Endothelial cell (in vitro differentiated cells): ENCODE measurements around the gene PLEKHA3. TPM values are rescaled to one million over a fixed set of nuclear protein-coding genes. Genes with fewer than 3 reads are reported as not detected.

ENCODE experiments used
- DNase-seq: peaks from one replicate; pipeline ENCODE4 v3.0.0; 2021; ENCODE audit warnings: low spot score
- H3K27ac Mint-ChIP-seq: one replicate; pipeline ENCODE4 v1.8.0; 2021; ENCODE audit warnings: mixed read lengths, inconsistent platforms; ENCODE audit not compliant: unreplicated experiment
- H3K27me3 Mint-ChIP-seq: one replicate; pipeline ENCODE4 v1.8.0; 2021; ENCODE audit warnings: mild to moderate bottlenecking, moderate library complexity, mixed read lengths, inconsistent platforms; ENCODE audit not compliant: unreplicated experiment
- H3K36me3 Mint-ChIP-seq: one replicate; pipeline ENCODE4 v1.8.0; 2021; ENCODE audit warnings: mild to moderate bottlenecking, low read depth, mixed read lengths, inconsistent platforms; ENCODE audit not compliant: unreplicated experiment
- H3K4me1 Mint-ChIP-seq: one replicate; pipeline ENCODE4 v1.8.0; 2021; ENCODE audit warnings: mild to moderate bottlenecking, mixed read lengths, inconsistent platforms; ENCODE audit not compliant: unreplicated experiment
- H3K4me3 Mint-ChIP-seq: one replicate; pipeline ENCODE4 v1.8.0; 2021; ENCODE audit warnings: mild to moderate bottlenecking, mixed read lengths, inconsistent platforms; ENCODE audit not compliant: unreplicated experiment
- H3K9me3 Mint-ChIP-seq: one replicate; pipeline ENCODE4 v1.8.0; 2021; ENCODE audit warnings: mixed read lengths, inconsistent platforms; ENCODE audit not compliant: unreplicated experiment
- total RNA-seq: library from RNA; stranded (reverse); fragmentation: NEBNext Ultra II Directional; extraction: Animal tissue kit (Norgen Biotek cat#: 25700); gene quantifications from one replicate; pipeline ENCODE4 v1.2.1, GENCODE V29; 2021; ENCODE audit not compliant: unreplicated experiment
- TF ChIP-seq, protein P1 (sequence below): fragments of 200-600 bp; sonication (generic); IDR thresholded peaks from one replicate; pipeline ENCODE4 v1.5.0; 2021; ENCODE audit warnings: antibody characterized with exemption; ENCODE audit not compliant: unreplicated experiment

PLEKHA3 gene
- total RNA-seq, 1 donor from 2014 or later: 20.4 TPM

DNA sequence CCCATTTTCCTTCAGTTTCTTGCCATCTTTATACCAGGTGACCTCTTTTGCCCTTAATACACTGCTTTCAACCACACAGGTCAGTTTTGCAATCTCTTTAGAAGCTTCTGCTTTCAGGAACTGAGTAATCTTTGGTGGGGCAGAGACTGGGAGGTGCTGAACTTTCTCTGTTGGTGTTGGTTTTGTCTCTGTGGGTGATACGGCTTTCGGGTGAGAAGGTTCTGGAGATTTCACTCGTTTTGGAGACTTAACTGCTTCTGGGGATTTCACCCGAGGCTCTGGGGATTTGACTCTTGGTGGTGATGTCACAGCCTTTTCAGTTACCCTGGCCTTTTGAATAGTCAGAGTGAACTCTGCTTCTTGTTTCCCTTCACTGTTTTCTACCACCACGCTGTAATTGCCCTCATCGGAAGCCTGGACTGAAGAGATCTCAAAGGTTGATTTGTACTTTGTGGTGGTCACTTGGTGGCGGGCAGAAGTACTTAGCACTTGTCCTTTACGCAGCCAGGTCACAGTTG lies 50.4 kb downstream of the PLEKHA3 start:
- Mint-ChIP-seq H3K36me3 (peaks cover 9% of the 10 kb centered on the region), H3K27ac (no peak overlapping the region), H3K27me3 (no peaks in the 10 kb centered on the region), H3K9me3 (no peaks in the 10 kb centered on the region), H3K4me3 (no peak overlapping the region), H3K4me1 (no peaks in the 10 kb centered on the region)
- DNase-seq: no peak
- TF ChIP-seq, protein P1, sequence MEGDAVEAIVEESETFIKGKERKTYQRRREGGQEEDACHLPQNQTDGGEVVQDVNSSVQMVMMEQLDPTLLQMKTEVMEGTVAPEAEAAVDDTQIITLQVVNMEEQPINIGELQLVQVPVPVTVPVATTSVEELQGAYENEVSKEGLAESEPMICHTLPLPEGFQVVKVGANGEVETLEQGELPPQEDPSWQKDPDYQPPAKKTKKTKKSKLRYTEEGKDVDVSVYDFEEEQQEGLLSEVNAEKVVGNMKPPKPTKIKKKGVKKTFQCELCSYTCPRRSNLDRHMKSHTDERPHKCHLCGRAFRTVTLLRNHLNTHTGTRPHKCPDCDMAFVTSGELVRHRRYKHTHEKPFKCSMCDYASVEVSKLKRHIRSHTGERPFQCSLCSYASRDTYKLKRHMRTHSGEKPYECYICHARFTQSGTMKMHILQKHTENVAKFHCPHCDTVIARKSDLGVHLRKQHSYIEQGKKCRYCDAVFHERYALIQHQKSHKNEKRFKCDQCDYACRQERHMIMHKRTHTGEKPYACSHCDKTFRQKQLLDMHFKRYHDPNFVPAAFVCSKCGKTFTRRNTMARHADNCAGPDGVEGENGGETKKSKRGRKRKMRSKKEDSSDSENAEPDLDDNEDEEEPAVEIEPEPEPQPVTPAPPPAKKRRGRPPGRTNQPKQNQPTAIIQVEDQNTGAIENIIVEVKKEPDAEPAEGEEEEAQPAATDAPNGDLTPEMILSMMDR: no peak

DNA sequence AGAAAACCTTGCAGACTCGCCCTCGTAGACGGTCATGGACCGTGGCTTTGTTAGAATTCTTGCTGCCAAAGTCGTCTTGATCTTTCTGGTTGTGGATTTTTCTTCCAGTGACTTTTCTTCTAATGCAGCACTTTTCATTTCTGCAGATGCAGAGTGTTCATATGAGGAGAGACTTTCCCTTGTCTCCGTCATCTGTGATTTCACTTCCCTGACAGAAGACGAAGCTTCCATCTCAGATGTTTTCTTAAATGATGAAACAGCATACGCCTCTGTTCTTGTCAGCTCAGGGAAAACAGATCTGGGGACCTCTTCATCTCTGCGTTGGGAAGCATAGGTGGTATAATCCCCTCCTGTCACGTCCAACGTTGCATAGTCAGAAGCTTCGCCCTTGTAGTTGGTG lies 50.9 kb downstream of the PLEKHA3 start:
- no peaks in the 10 kb centered on the region for H3K27me3 Mint-ChIP-seq
- H3K4me1 Mint-ChIP-seq: no peaks in the 10 kb centered on the region
- no peaks in the 10 kb centered on the region for H3K9me3 Mint-ChIP-seq
- TF ChIP-seq, protein P1: no peak
- no peak overlapping the region for H3K4me3 Mint-ChIP-seq
- no peak for DNase-seq
- no peak overlapping the region for H3K27ac Mint-ChIP-seq
- H3K36me3 Mint-ChIP-seq: peaks cover 9% of the 10 kb centered on the region

DNA sequence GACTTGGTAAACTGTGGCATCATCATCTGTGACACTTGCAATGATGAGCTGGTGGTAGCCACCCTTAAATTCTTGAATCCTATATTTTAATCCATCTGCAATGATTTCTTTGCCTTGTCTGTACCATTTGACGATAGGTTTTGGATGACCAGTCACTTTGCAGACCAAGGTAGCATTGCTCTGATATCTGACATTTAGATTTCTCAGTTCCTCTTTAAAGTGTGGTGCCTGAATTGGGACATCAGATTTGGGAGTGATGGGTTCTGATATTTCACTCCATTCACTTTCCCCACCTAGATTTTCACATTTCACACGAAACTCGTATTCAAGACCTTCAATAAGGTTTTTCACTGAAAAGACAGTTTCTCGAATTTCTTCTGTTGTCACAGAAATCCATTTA lies 55.8 kb downstream of the PLEKHA3 start:
- no peak overlapping the region for H3K4me3 Mint-ChIP-seq
- TF ChIP-seq, protein P1: no peak
- DNase-seq: no peak
- H3K27ac Mint-ChIP-seq: no peak overlapping the region
- H3K27me3 Mint-ChIP-seq: no peaks in the 10 kb centered on the region
- no peaks in the 10 kb centered on the region for H3K9me3 Mint-ChIP-seq
- peaks cover 9% of the 10 kb centered on the region for H3K4me1 Mint-ChIP-seq
- peaks cover 16% of the 10 kb centered on the region for H3K36me3 Mint-ChIP-seq

DNA sequence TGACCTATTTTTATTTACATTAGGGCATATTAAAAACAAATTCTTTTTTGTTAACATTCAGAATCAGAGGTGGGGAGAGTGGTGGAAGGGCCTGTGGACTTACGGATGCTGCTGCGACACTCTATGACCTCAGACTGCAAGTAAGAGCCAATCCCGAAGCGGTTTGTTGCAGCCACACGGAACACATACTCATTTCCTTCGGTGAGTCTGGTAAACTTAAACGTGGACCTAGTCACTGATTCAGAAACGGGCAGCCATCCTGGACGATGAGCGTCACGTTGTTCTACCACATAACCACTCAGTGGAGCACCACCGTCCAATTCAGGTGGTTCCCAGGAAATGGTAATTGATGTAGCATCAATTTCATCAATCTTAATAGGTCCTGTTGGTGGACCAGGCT lies 61.9 kb downstream of the PLEKHA3 start:
- DNase-seq: no peak
- peaks cover 9% of the 10 kb centered on the region for H3K4me1 Mint-ChIP-seq
- peaks cover 12% of the 10 kb centered on the region for H3K36me3 Mint-ChIP-seq
- no peaks in the 10 kb centered on the region for H3K27me3 Mint-ChIP-seq
- no peaks in the 10 kb centered on the region for H3K9me3 Mint-ChIP-seq
- no peak overlapping the region for H3K4me3 Mint-ChIP-seq
- H3K27ac Mint-ChIP-seq: no peak overlapping the region
- TF ChIP-seq, protein P1: no peak

DNA sequence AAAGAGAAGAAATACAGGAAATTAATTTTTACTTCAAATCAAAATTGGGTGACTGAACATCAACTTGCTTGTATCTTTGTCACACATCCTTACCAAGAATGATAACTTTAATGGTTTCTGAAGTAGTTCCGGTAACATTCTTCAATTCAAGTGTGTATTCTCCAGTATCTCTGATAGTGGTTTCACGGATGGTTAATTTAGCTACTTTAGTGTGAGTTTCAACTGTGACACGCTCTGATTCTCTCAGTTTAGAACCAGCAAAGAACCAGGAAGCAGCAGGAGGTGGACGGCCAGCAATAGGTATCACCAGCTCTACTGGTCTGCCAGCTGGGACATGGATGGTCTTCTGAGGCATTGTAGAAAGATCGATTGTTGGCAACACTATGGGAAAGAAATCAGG lies 62.3 kb downstream of the PLEKHA3 start:
- Mint-ChIP-seq H3K9me3 (no peaks in the 10 kb centered on the region), H3K4me3 (no peak overlapping the region), H3K36me3 (peaks cover 11% of the 10 kb centered on the region), H3K4me1 (peaks cover 8% of the 10 kb centered on the region), H3K27me3 (no peaks in the 10 kb centered on the region), H3K27ac (no peak overlapping the region)
- TF ChIP-seq, protein P1: no peak
- DNase-seq: no peak
